Measurements from ENCODE around the gene ERICH6B. TPM values are rescaled to one million over a fixed set of nuclear protein-coding genes. Genes with fewer than 3 reads are reported as not detected.

ERICH6B gene
- total RNA-seq, 2 experiments from 2014 or later = not detected

Small RNAs within 50 kb of the gene (small RNA-seq; reads per million reads assigned to genes)
- gene RNA5SP27 = not detected
- not detected for gene TIMM9P3

Other genes with a start within 250 kb of the ERICH6B start
- gene SLC25A30, start 197.4 kb downstream of the ERICH6B start, total RNA-seq (2014; rRNA removed; shearing (Covaris generic)) = 0.46 and 1.5 TPM in 2 replicates
- 0.35 and 0.78 TPM in 2 replicates for gene SLC25A30, start 197.4 kb downstream of the ERICH6B start, total RNA-seq (2022)
- gene COG3, start 150.8 kb downstream of the ERICH6B start, total RNA-seq (2014; rRNA removed; shearing (Covaris generic)) = 28.9 and 50.5 TPM in 2 replicates
- gene COG3, start 150.8 kb downstream of the ERICH6B start, total RNA-seq (2022) = 22.3 and 27.7 TPM in 2 replicates
- gene CBY2, start 86.6 kb upstream of the ERICH6B start, total RNA-seq (2014; rRNA removed; shearing (Covaris generic)) = not detected in 2 replicates
- not detected in 2 replicates for gene CBY2, start 86.6 kb upstream of the ERICH6B start, total RNA-seq (2022)
- gene SIAH3, start 236.0 kb upstream of the ERICH6B start, total RNA-seq (2014; rRNA removed; shearing (Covaris generic)) = not detected in 2 replicates
- not detected in 2 replicates for gene SIAH3, start 236.0 kb upstream of the ERICH6B start, total RNA-seq (2022)